Brain microvascular endothelial cell (primary cell): ENCODE results near the gene OR1B1.
"Not testable (repeated sequence)": the region's sequence is repeated elsewhere in the genome, so short reads cannot be mapped to it uniquely, and the experiment has no call there.

Experiments
- DNase-seq: peaks from one replicate; pipeline ENCODE4 v3.0.0-alpha.2; 2020
- H3K27ac ChIP-seq: fragments of 250-450 bp; sonication (Bioruptor Pico); 2 replicates; pipeline ENCODE4 v1.5.1; 2020; ENCODE audit warnings: mild to moderate bottlenecking, moderate library complexity
- H3K27me3 ChIP-seq: fragments of 250-450 bp; sonication (Bioruptor Pico); replicated peaks from 2 replicates; pipeline ENCODE4 v1.5.1; 2020; ENCODE audit warnings: mild to moderate bottlenecking
- H3K36me3 ChIP-seq: fragments of 250-450 bp; sonication (Bioruptor Pico); replicated peaks from 2 replicates; pipeline ENCODE4 v1.5.1; 2020; ENCODE audit warnings: mild to moderate bottlenecking
- H3K4me3 ChIP-seq: 2 replicates; pipeline ENCODE4 v1.5.1; 2011; ENCODE audit warnings: low read depth, mild to moderate bottlenecking, control low read depth, low read length, moderate library complexity
- CTCF ChIP-seq: IDR thresholded peaks from 2 replicates; pipeline ENCODE4 v1.5.1; 2011; ENCODE audit warnings: low read depth, mild to moderate bottlenecking, moderate library complexity, low read length, control low read depth, inconsistent platforms; ENCODE audit errors: missing control alignments
- in situ Hi-C: cut with HindIII; loops from 2 replicates; pipeline ENCODE4 v1.10.0; 2017; ENCODE audit warnings: low sequenced_read_pairs, low pct_ligation_motif_present

Gene OR1B1

GRCh38 chr9:122642226-122642625, 15.2 kb downstream of the OR1B1 start:
- in situ Hi-C loops, result no loop called here
- DNase-seq, result no peak

GRCh38 chr9:122619996-122620395, 37.4 kb downstream of the OR1B1 start:
- in situ Hi-C loops, result no loop called here
- TF ChIP-seq CTCF, result no peak
- DNase-seq, result no peak
- no peak overlapping the region for H3K27ac ChIP-seq
- H3K36me3 ChIP-seq, result no peaks in the 10 kb centered on the region
- no peak overlapping the region for H3K4me3 ChIP-seq
- no peaks in the 10 kb centered on the region for H3K27me3 ChIP-seq

More at GRCh38 chr9:122642226-122642625, 15.2 kb downstream of the OR1B1 start:
- Histone ChIP-seq H3K27me3 (no peaks in the 10 kb centered on the region), H3K4me3 (no peak overlapping the region), H3K27ac (no peak overlapping the region), H3K36me3 (no peaks in the 10 kb centered on the region)
- TF ChIP-seq CTCF, result no peak

- Histone ChIP-seq H3K4me3 (no peak within 1 kb of the TSS), H3K27ac (no peak within 1 kb of the TSS), H3K36me3 (no peaks in the 10 kb centered on the region), H3K27me3 (no peaks in the 10 kb centered on the region)
- in situ Hi-C loops, result no loop called here
- no peak for DNase-seq
- no peak for TF ChIP-seq CTCF
Measured at GRCh38 chr9:122614362-122614761, 43.1 kb downstream of the OR1B1 start, which contains the start of gene OR1Q1. Gene OR1Q1, plus strand, starts transcription at chr9:122614738. Its CDS starts 0 bp downstream, at chr9:122614738.

- DNase-seq, result no peak
- TF ChIP-seq CTCF, result no peak
- no peak overlapping the region for H3K4me3 ChIP-seq
- no peaks in the 10 kb centered on the region for H3K36me3 ChIP-seq
- no peaks in the 10 kb centered on the region for H3K27me3 ChIP-seq
- in situ Hi-C loops, result no loop called here
- H3K27ac ChIP-seq, result no peak overlapping the region
Measured at GRCh38 chr9:122609804-122610203, 47.6 kb downstream of the OR1B1 start.

- no peaks in the 10 kb centered on the region for H3K27me3 ChIP-seq
- no peak for TF ChIP-seq CTCF
- H3K36me3 ChIP-seq, result no peaks in the 10 kb centered on the region
- no peak for DNase-seq
- no peak overlapping the region for H3K27ac ChIP-seq
- in situ Hi-C loops, result no loop called here
- no peak overlapping the region for H3K4me3 ChIP-seq
Measured at GRCh38 chr9:122606587-122606986, 50.8 kb downstream of the OR1B1 start.

- Histone ChIP-seq H3K27me3 (no peaks in the 10 kb centered on the region), H3K4me3 (no peak overlapping the region), H3K36me3 (no peaks in the 10 kb centered on the region), H3K27ac (no peak overlapping the region)
- no peak for TF ChIP-seq CTCF
- in situ Hi-C loops, result no loop called here
- no peak for DNase-seq
Measured at GRCh38 chr9:122605691-122606090, 51.7 kb downstream of the OR1B1 start.

- in situ Hi-C loops, H3K27ac ChIP-seq, DNase-seq, H3K27me3 ChIP-seq, H3K36me3 ChIP-seq, H3K4me3 ChIP-seq: not testable (repeated sequence)
Measured at GRCh38 chr9:122583284-122583683, 74.1 kb downstream of the OR1B1 start, which contains the start of gene OR1L8. Gene OR1L8, minus strand, starts transcription at chr9:122583384. Its CDS starts 14,907 bp downstream, at chr9:122568477.
